Upper lobe of left lung (tissue), 4 donors: ENCODE data around the gene CHRND.

Experiments
- CTCF ChIP-seq, 6 experiments: fragments of 450-650 bp in 4 of 6; fragments of 200-600 bp in 2 of 6; sonication (generic) in 2 of 6; IDR thresholded peaks; one replicate each; pipeline ENCODE4 v1.5.1; 2016 to 2019; ENCODE audit warnings: antibody characterized with exemption in 6 of 6
- POLR2AphosphoS5 ChIP-seq, 2 donors: sonication (generic); formaldehyde crosslinking; IDR thresholded peaks; one replicate each; pipeline ENCODE4 v1.5.1; 2017; ENCODE audit warnings: antibody characterized with exemption in 2 of 2

- TF ChIP-seq POLR2AphosphoS5 (IDR thresholded peaks at IDR 0.05) (no peak), CTCF (IDR thresholded peaks at IDR 0.05) (no peak)
Measured at GRCh38 chr2:232492963-232493700, 32.8 kb upstream of the CHRND start.
